PC-9 (cell line): ENCODE results near the gene TRPM4. TPM values are rescaled to one million over a fixed set of nuclear protein-coding genes. Genes with fewer than 3 reads are reported as not detected.
A peak's percentile ranks its signal among the peaks of the same experiment; 100 is the strongest.

Experiments used
- BruUV-seq: library from RNA; stranded (reverse); fragments of 400-500 nt; replicated peaks from 2 replicates; lab custom pipeline; 2021; lab: Mats Ljungman, UMichigan
- CTCF ChIA-PET: fragments of 300-600 bp; sonication (Branson Sonifier 250); formaldehyde crosslinking; loops from one replicate; lab custom pipeline; 2022; ENCODE audit warnings: antibody characterized with exemption; lab: Charles Lee
- POLR2A ChIA-PET: fragments of 300-600 bp; sonication (Branson Sonifier 250); formaldehyde crosslinking; loops from one replicate; lab custom pipeline; 2022; ENCODE audit warnings: antibody characterized with exemption; ENCODE audit not compliant: unreplicated experiment; lab: Charles Lee
- DNase-seq, 2 experiments: peaks; one replicate each; pipeline versions ENCODE4 v3.0.0 to v3.0.0-alpha.2; 2015 to 2022; ENCODE audit warnings: mixed read lengths in 1 of 2
- H2AFZ ChIP-seq: fragments of 200-600 bp; sonication (generic); 2 replicates; pipeline ENCODE4 v1.8.1; 2017; ENCODE audit warnings: antibody characterized with exemption
- H3F3A ChIP-seq: fragments of 200-600 bp; sonication (generic); 2 replicates; pipeline ENCODE4 v1.8.1; 2017; ENCODE audit warnings: antibody characterized with exemption, mild to moderate bottlenecking, low read depth; ENCODE audit not compliant: insufficient read depth
- H3K27ac ChIP-seq: fragments of 200-600 bp; sonication (generic); 2 replicates; pipeline ENCODE4 v1.6.1; 2016; ENCODE audit warnings: mixed run types
- H3K27me3 ChIP-seq: fragments of 200-600 bp; sonication (generic); 2 replicates; pipeline ENCODE4 v1.6.1; 2016; ENCODE audit warnings: low read depth, mixed run types; ENCODE audit not compliant: insufficient read depth
- H3K36me3 ChIP-seq: fragments of 200-600 bp; sonication (generic); 2 replicates; pipeline ENCODE4 v1.6.1; 2016; ENCODE audit warnings: low read depth, mixed run types
- H3K4me1 ChIP-seq: fragments of 200-600 bp; sonication (generic); replicated peaks from 2 replicates; pipeline ENCODE4 v1.6.1; 2016; ENCODE audit warnings: mixed run types; ENCODE audit not compliant: insufficient read depth
- H3K4me2 ChIP-seq: fragments of 200-600 bp; sonication (generic); 2 replicates; pipeline ENCODE4 v1.6.1; 2017; ENCODE audit warnings: mixed run types
- H3K4me3 ChIP-seq: fragments of 200-600 bp; sonication (generic); 2 replicates; pipeline ENCODE4 v1.6.1; 2016; ENCODE audit warnings: mixed run types
- H3K79me2 ChIP-seq: fragments of 200-600 bp; sonication (generic); 2 replicates; pipeline ENCODE4 v1.6.1; 2017; ENCODE audit warnings: low read depth, mixed run types
- H3K9me2 ChIP-seq: fragments of 200-600 bp; sonication (generic); 2 replicates; pipeline ENCODE4 v1.8.1; 2017; ENCODE audit warnings: mild to moderate bottlenecking; ENCODE audit not compliant: insufficient read depth
- H3K9me3 ChIP-seq: fragments of 200-600 bp; sonication (generic); 2 replicates; pipeline ENCODE4 v1.8.1; 2016; ENCODE audit warnings: low read depth; ENCODE audit not compliant: insufficient read depth
- H4K20me1 ChIP-seq: fragments of 200-600 bp; sonication (generic); 2 replicates; pipeline ENCODE4 v1.8.1; 2017; ENCODE audit not compliant: insufficient read depth
- CTCF ChIP-seq: fragments of 200-600 bp; sonication (generic); conservative IDR thresholded peaks from 2 replicates; pipeline ENCODE4 v1.6.1; 2017; ENCODE audit warnings: mixed run types, antibody characterized with exemption, mild to moderate bottlenecking, moderate library complexity
- EZH2 ChIP-seq: fragments of 200-600 bp; sonication (generic); IDR thresholded peaks from 2 replicates; pipeline ENCODE4 v1.8.0; 2017; ENCODE audit warnings: antibody characterized with exemption, low read depth
- intact Hi-C: fragments of 100-400 bp; cut with micrococcal nuclease; formaldehyde crosslinking; loops from one replicate; pipeline ENCODE4 v1.10.0; 2022; ENCODE audit not compliant: unreplicated experiment
- total RNA-seq: library from RNA; stranded (reverse); gene quantifications from 2 replicates; pipeline ENCODE4 v1.2.3, GENCODE V29; 2021

Gene TRPM4
- total RNA-seq, 1 experiment from 2014 or later, result 43.8 TPM

GRCh38 chr19:49127674-49128544, 29.7 kb upstream of the TRPM4 start:
- no TSS peak for BruUV-seq
- Histone ChIP-seq H3K9me3 (no peaks in the 10 kb centered on the region), H3K27ac (no peak overlapping the region), H3K4me3 (peak overlapping the region; percentile 50; the same call in 1 of the 2 replicates), H4K20me1 (no peaks in the 10 kb centered on the region), H3K4me2 (peak overlapping the region; percentile 73), H3F3A (peaks cover 21% of the 10 kb centered on the region; the same call in 1 of the 2 replicates), H3K4me1 (peaks cover 18% of the 10 kb centered on the region), H3K79me2 (no peaks in the 10 kb centered on the region), H3K9me2 (no peaks in the 10 kb centered on the region), H3K36me3 (no peaks in the 10 kb centered on the region), H2AFZ (peak overlapping the region; percentile 80), H3K27me3 (no peaks in the 10 kb centered on the region)
- CTCF ChIA-PET, result interaction anchor here (0.5 to 1.1 kb wide), 9 partner anchors 8 to 314 kb away, joined by 3 to 16 read pairs (median 5); no protein-coding TSS in a partner anchor
- TF ChIP-seq CTCF (no peak; the same call in 1 of the 2 replicates), EZH2 (no peak)
- intact Hi-C loops, result no loop called here
- peak; percentile 88 to 97 for DNase-seq
- POLR2A ChIA-PET, result interaction anchor here (0.5 to 0.8 kb wide), 8 partner anchors 71 to 758 kb away, joined by 3 to 22 read pairs (median 6); no protein-coding TSS in a partner anchor

- peak overlapping the region; percentile 76 for H2AFZ ChIP-seq
- no peaks in the 10 kb centered on the region for H3K36me3 ChIP-seq
- intact Hi-C loops, result no loop called here
- no peaks in the 10 kb centered on the region for H3K9me2 ChIP-seq
- no peaks in the 10 kb centered on the region for H4K20me1 ChIP-seq
- H3K79me2 ChIP-seq, result no peaks in the 10 kb centered on the region
- H3K4me3 ChIP-seq, result peak overlapping the region; percentile 50; the same call in 1 of the 2 replicates
- DNase-seq, result no peak
- H3F3A ChIP-seq, result peaks cover 21% of the 10 kb centered on the region; the same call in 1 of the 2 replicates
- ChIA-PET POLR2A (interaction anchor here (0.8 kb wide), 1 partner anchor 665 kb away, joined by 12 read pairs; no protein-coding TSS in a partner anchor), CTCF (interaction anchor here (0.6 kb wide), 1 partner anchor 283 kb away, joined by 5 read pairs; no protein-coding TSS in a partner anchor)
- H3K4me2 ChIP-seq, result peak overlapping the region; percentile 73
- H3K4me1 ChIP-seq, result peaks cover 18% of the 10 kb centered on the region
- no peaks in the 10 kb centered on the region for H3K9me3 ChIP-seq
- H3K27ac ChIP-seq, result no peak overlapping the region
- H3K27me3 ChIP-seq, result no peaks in the 10 kb centered on the region
- TF ChIP-seq EZH2 (no peak), CTCF (no peak)
- BruUV-seq, result TSS peak; percentile 39
These were observed 28.9 kb upstream of the TRPM4 start for GRCh38 chr19:49128545-49129237.

DNA sequence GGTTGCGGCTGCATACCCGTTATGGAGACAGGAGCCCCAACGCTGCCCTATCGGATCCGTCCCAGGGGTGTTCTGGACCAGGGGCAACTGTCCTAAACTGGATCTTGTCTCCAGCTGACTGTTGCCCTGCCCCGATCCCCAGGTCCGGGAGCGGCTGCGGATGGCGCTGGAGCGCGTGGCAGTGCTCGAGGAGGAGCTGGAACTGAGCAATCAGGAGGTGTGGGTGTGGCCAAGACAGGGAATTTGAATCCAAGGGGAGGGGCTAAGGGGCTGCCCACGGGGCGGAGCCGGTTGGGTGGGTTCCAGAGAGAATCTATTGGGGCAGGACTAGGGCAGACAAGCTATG, 28.4 kb upstream of the TRPM4 start:
- intact Hi-C loops, result no loop called here
- no peak for DNase-seq
- TF ChIP-seq EZH2 (no peak), CTCF (no peak)
- no peak overlapping the region for H3K4me3 ChIP-seq
- no peaks in the 10 kb centered on the region for H4K20me1 ChIP-seq
- H3K36me3 ChIP-seq, result no peaks in the 10 kb centered on the region
- no peaks in the 10 kb centered on the region for H3K9me2 ChIP-seq
- H3K9me3 ChIP-seq, result no peaks in the 10 kb centered on the region
- H3K27me3 ChIP-seq, result no peaks in the 10 kb centered on the region
- H3K27ac ChIP-seq, result no peak overlapping the region
- no peaks in the 10 kb centered on the region for H3K79me2 ChIP-seq
- POLR2A ChIA-PET, result no interaction called here
- no TSS peak for BruUV-seq
- peaks cover 21% of the 10 kb centered on the region; the same call in 1 of the 2 replicates for H3F3A ChIP-seq
- H3K4me2 ChIP-seq, result peak overlapping the region; percentile 73
- CTCF ChIA-PET, result no interaction called here
- peaks cover 18% of the 10 kb centered on the region for H3K4me1 ChIP-seq
- no peak overlapping the region for H2AFZ ChIP-seq
